GM19238 (cell line): ENCODE measurements around the gene UNC5A.

Experiments
- DNase-seq: peaks from one replicate; pipeline ENCODE4 v3.0.0; 2011; ENCODE audit warnings: low spot score; ENCODE audit not compliant: insufficient read length

UNC5A gene

DNA sequence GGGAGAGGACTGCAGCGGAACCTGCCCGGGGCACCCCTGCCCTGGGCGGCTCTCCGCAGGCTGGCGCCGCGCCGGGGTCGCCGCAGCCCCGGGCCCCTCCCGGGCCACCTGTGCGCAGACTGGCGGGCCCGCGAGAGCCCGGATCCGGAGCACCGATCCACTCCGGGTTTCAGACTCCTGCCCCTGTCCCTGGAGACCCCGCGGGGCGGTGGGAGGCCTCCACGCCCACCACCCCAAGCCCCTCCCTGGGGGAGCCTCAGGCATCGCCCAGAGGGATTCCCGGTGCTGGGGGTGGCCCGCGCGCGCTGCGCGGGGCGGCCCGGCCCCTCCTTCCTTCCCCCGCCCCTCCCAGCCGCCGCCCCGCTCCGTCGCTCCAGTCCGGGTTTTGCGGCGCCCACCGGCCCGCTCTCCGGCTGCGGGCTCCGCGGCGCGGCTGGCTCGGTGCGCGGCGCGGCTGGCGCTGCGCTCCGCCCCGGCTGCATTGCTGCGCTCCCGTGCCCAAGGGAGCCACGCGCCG, at the start of gene UNC5A:
TSS of gene UNC5A (plus strand) at position 479 of the 517 bp plus-strand sequence. CDS start 192 bp downstream, outside the sequence.
- DNase-seq, result peak; percentile 52

DNA sequence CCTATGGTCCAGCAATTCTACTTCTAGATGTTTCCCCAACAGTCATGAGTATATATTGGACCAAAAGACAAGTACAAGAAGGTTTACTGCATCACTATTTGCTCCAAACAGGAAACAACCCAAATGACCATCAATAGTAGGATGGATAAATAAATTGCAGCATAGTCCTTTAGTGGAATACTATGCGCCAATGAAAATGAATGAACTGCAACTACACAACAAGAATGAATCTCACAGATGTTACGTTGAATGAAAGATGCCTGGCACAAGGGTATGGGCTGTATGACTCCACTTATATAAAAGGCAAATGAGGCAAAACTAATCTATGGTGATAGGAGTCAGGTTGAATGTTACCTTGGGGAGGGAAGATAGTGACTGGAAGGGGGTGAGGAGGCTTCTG, 48.6 kb upstream of the UNC5A start:
- no peak for DNase-seq

DNA sequence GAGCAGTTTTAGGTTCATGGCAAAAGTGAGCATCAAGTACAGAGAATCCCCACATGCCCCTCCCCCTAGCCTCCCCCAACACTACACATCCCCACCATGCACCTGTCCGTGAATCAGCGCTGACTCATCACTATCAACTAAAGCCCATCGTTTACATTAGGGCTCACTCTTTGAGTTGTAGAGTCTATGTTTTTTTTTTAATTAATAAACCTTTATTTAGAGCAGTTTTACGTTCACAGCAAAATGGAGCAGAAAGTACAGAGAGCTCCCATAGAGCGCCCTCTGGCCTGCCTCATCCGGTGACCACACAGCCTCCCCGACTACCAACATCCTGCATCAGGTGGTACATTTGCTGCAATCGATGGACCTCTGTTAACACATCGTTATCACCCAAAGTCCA, 47.9 kb upstream of the UNC5A start:
- no peak for DNase-seq

DNA sequence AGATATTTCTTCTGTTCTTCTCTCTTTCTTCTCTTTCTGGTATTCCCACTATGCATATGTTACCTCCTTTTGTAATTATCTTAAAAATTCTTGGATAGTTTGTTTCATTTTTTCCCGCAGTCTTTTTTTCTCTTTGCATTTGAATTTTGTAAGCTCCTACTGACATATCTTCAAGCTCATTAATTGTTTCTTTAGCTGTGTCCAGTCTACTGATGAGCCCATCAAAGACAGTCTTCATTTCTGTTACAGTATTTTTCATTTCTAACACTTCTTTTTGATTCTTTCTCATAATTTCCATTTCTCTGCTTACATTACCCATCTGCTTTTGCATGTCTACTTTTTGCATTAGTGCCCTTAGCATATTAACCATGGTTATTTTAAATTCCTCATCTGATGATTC, 44.7 kb upstream of the UNC5A start:
- no peak for DNase-seq

DNA sequence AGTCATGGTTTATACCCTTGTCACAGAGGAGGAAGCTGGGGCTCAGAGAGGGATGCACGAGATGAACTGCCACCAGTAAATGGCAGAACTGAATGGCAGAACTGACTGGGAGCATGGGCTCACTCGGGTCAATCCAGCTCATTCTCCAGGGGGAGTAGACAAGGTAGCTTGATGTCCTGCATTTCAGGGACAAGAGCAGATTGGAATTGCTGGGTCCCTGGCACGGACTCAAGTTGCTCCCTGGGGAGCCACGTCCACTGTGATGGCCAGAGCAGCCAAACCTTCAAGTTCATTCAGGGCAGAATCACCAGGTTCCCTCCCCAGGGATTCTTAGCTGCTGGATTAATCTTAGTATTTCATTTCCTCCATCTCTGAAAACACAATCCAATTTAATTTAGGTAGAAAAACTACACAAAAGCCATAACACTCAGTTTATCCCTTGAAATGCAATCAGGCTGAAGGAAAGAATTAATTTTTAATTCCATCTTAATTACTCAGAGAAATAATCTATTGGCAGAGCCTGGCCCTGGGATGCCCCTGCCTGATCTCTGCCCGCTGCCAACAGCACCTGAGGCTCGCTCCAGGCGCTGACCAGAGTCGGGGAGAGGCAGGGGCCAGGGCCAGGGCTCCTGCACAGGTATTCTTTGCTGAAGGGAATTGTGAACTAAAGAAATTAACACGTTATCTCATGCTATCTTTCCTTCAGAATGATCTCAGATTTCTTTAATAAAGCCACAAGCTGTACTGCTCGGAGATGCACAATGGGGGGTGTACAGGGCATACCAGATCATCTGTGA, 42.0 kb upstream of the UNC5A start:
- no peak for DNase-seq

DNA sequence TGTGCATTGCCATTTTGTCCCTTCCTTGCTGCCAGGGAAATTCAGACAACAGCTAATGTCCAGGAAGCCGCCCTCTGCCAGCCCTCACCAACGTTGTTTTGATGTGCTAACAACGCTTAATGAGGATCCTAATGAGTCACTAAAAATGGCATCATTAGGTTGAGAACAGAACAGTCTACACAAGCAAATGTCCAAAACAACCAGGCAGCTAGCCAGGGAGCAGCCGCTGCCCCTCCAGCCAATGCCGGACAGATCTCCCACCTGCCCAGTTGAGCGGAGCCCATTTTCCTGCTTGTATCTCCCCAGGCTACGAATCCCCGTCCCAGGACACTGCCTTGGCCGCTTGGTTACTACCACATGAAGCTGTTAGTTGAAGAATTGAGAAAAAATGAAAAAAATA, 40.4 kb upstream of the UNC5A start:
- no peak for DNase-seq

DNA sequence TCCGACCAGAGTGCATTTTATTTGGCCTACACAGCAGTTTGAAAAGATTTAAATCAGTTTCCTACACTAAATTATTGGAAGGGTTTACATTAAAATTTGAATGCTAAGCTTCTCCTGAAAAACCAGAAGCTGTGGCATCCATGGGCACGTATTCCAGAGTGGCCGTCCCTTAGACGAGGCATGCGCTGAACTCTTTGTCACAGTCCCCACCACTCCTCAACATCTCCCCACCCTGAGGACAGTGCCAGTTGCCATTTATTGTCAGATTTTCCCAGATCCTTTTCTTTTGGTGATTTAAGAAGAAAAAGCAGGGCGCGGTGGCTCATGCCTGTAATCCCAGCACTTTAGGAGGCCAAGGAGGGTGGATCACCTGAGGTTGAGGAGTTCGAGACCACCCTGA, 39.9 kb upstream of the UNC5A start:
- no peak for DNase-seq

DNA sequence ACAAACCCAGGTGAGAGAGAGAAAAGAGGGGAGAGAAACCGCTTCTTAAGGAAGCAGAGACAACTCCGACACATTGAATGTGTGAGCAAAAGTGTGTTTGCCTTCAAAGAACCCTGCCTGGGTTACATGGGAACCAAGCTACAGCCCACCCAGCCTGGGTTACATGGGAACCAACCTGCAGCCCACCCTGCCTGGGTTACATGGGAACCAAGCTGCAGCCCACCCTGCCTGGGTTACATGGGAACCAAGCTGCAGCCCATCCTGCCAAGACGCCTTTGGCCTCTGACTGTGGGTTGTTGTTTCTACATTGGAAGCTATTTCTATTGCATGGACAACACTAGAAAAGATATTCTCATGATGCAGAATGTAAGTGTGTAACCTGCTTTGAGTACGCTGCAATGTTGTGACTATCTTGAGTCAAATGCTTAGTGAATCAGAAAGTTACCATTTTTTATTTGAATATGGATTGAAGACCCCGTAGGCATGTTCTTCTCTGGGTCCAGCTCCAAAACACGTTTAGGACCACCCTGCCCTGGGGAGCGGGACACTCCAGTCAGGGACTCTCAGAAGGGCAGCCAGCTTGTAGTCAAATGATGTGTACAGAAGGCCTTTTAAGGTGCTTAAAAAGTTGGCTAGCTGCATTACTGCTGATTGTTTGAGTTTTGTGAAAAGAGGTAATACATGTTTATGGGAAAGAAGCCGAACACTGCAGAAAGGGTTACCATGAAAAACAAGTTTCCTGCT, 39.1 kb upstream of the UNC5A start:
- no peak for DNase-seq

DNA sequence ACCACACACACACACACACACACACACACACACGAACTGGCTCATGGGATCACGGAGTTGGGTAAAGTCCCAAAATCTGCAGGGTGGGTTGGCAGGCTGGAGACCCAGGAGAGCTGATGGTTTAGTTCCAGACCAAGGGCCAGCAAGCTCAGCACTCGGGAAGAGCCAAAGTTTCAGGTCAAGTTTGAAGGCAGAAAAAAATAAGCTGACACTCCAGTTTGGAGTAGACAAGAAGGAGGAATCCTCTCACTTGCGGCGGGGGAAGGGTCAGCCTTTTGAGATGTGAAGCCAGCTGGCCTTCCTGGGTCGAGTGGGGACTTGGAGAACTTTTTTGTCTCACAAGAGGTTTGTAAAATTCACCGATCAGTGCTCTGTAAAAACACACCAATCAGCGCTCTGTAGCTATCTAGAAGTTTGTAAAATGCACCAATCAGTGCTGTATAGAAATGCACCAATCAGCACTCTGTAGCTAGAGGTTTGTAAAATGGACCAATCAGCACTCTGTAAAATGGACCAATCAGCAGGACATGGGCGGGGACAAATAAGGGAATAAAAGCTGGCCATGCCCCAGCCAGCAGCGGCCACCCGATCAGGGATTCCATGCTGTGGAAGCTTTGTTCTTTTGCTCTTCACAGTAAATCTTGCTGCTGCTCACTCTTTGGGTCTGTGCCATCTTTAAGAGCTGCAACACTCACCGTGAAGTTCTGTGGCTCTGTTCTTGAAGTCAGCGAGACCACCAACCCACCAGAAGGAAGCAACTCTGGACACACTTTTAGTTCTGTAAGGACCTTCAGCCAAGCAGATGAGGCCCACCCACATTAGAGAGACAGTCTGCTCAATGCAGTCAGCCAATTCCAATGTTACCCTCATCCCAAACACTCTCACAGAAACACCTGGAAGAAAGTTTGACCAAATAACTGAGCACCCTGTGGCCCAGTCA, 37.8 kb upstream of the UNC5A start:
- DNase-seq, result no peak

DNA sequence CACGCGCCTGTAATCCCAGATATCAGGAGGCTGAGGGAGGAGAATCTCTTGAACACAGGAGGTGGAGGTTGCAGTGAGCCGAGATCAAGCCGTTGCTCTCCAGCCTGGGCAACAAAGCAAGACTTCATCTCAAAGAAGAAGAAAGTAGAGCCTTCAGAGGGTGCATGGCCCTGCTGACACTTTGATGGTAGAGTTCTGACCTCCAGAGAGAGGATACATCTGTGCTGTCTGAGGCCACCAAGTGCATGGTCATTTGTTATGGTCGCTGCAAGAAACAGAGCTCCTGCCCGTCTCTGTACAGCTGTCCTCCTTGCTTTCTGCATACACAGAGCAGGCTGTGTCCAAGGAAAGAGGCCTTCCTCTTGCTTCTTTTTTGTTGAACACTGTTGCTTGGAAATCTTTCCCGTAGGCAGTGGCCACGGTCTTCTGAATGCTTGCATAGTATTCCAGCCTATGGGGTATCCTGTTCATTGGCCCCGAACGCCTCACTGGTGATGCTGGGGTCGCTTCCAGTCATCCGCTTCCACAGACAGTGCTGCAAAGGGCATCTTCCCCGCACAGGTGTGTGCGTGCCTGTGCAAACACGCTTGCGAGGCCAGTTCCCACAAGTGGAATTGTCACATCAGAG, 36.8 kb upstream of the UNC5A start:
- no peak for DNase-seq

DNA sequence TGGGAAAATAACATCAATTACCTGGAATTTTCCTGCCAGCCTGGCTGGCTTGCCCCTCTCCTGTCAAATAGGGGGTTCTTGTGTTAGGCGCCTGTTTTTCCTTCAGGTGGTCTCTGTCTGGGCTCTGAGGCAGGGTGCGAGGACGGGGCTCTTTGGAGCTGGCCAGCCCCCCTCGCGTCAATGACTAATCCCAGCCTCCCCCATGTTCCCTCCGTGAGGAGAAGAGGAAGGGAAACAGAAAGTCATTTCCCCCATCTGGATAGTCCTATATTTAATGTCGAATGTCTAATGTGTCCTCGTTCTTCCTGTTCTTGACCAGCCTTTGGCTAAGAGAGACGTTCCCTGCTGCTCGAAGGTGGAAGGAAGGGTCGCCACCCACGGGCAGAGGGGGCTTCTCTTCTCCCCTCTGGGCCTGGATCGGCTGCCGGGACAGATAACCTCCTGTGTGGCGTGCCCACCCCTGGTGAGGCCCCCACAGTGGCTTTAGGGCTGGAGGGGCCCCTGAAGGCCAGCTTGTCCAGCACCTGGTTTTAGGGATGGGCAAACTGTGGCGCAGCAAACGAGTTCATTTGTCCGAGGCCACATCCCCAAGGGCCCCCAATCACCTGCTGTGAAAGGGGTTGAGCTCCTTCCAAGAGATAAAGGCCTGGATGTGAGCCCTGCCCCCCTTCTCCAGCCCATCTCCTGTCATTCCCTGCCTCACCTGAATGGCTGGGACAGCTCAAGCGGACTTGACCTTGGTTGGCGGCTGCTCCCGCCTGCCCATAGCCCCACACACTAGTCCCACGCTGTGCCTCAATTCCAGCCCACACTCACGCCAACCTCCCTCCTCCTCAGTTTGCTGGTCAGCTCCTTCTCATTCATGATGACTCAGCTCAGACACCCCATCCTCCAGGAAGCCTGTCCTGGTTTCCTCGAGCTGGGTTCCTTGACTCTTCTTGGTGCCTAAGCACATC, 35.9 kb upstream of the UNC5A start:
- no peak for DNase-seq

DNA sequence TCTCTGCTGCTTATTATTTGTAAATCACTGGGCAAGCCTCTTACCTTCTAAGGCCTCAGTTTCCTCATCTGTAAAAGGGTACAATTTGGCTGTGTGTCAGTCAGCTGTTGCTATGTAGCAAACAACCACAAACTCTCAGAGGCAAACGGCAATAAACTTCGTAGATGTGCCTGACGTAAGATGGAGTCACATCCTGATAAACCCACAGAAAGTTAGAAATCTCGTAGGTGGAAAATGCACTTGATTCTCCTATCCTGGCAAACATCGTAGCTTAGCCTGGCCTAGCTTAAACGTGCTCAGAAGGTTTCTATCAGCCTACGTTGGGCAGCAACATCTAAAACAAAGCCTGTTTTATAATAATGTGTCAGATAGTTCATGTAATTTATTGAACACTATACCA, 35.0 kb upstream of the UNC5A start:
- DNase-seq, result no peak

DNA sequence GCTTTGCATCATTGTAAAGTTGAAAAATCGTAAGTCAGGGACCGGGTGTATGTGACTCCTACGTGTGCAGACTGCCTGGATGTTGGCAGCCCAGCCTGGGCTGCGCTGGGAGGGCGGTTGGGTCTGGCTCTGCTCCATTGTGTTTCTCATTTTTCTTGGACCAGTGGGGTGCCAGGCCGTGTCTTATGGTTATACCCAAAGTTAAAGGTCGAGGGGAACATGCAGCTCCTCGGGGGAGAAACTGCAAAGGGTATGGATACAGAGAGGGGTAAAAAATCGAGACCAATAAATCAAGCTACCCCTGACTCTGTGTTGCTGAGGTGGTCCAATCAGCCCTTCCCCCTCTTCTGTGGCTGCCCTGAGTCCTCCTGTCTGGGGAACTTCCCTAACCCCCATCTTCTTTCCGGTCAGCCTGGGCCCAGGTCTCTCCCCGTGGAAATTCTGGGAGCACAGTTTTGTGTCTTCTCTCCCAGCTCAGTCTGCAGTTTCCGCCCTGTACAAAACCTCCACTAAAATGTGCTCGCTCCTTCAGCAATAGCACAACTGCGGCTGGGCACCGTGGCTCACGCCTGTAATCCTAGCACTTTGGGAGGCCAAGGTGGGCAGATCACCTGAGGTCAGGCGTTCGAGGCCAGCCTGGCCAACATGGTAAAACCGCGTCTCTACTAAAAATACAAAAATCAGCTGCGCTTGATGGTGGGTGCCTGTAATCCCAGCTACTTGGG, 34.1 kb upstream of the UNC5A start:
- DNase-seq, result no peak

DNA sequence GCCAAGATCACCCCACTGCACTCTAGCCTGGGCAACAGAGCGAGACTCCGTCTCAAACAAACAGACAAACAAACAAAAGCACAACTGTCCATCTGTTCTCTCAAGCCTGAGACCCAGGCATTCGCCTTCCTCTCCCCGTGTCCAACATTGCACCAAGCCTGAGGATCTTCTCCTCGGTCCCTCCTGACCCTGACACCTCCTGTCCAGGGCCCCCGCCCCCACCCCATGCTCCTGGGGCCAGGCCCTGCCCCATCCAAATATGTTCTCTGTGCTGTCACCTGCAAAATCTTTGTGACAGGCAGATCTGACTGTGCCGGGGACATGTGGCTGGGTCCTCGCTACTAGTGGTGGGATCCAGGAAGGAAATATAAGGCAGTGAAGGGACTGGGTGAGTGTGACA, 33.4 kb upstream of the UNC5A start:
- DNase-seq, result no peak

DNA sequence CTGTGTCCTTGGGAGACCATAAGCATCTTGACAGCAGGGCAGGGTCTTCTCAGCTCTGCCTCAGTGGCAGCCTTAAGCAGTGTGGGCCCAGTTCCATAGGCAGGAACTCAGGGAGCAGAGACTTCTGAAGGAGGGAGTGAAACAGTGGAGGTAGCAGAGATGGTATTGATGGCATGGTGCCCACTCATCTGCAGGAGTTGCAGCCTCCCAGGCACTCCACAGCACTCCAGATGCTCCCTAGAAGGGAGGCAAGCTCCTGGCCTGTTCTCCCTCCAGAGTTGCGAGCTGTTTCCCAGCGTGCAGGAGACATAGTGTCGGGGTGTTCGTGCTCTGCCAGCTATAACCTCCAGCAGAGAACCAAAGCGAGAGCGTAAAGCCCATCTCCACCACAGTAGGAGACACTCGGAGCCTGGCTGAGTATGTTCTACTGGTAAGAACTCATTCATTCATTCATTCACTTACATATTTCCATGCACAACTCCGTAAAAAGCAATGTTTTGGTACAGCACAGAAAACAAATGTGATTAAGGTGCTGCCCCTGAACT, 31.4 kb upstream of the UNC5A start:
- no peak for DNase-seq

DNA sequence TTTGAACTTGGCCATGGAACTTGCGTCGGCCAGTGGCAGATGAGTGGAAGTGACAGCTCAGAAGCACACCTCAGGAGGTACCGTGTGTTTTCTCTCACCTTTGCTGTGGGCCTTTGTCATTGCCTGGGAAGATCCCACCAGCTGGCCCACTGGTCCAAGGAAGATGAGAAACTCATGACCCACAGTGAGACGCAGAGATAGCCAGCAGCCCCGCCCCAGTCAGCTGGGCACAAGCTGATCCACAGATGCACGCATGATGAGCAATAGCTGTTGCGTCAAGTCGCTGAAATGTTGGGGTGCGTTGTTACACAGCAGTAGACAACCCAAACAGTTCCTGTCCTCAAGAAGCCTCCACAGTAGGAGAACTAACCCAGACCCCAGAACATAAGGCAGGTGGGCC, 30.8 kb upstream of the UNC5A start:
- no peak for DNase-seq

DNA sequence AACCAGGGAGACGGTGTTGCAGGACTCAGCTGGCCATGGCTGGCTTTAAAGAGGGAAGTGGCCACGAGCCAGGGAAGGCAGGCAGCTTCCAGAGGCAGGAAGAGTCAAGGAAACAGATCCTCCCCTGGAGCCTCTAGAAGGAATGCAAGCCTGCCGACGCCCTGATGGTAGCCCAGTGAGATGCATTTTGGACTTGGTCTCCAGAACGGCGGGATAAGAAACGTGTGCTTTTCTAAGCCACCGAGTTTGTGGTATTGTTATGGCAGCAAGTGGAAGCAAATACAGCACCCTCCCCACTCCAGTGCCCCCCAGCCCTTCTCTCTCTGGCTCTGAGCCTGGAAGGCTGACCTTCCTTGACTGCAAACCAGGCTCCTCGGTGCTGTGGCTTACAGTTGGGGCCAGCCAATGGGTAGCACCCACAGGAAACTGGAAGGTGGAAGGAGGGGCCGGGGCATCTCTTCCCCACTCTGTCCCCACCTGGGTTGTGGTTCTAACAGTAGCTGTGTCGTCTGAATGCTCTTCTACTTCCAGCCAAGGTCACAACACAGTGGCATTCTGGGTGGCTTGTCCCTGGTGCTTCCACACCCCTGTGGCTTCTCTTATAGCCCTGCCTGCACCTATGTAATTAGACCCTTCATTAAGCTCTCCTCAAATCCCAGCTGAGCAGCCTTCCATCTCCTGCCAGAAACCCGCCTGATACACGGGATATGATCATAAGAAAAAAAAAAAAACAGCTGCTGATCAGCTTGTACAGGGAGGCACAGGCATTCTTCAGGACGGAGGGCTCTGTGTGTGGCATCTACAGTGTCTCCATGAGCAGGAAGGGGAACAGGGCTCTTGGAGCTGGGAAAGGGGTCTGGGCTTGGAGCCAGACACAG, 29.9 kb upstream of the UNC5A start:
- no peak for DNase-seq

DNA sequence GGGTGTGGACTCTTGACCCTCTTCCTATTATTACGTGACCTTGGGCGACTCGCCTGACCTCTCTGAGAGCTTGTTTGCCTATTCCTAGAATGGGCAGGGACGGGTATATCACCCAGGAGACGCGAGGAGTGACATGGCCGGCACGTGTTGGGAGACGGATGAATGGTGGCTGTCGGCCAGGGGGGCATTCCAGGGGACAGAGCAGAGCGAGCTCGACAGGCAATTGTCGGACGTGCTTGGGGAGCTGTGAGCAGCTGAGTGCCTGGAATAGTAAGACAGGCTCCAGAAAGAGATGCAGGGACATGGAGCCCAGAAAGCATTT, 29.3 kb upstream of the UNC5A start:
- DNase-seq, result no peak
